HepG2 (cell line): ENCODE data around the gene REEP6. TPM values are rescaled to one million over a fixed set of nuclear protein-coding genes. Genes with fewer than 3 reads are reported as not detected.

Experiments used
- KAT2B ChIP-seq: fragments of 150-350 bp; IDR thresholded peaks from 2 replicates; pipeline ENCODE4 v1.6.1; 2014; ENCODE audit warnings: low read depth, low read length, borderline replicate concordance
- ZNF558 ChIP-seq: sonication (generic); formaldehyde crosslinking; IDR thresholded peaks from 2 replicates; pipeline ENCODE4 v1.9.0; 2022; ENCODE audit warnings: mild to moderate bottlenecking, missing genetic modification reagents, borderline replicate concordance
- ZNF703 ChIP-seq: sonication (generic); formaldehyde crosslinking; IDR thresholded peaks from 2 replicates; pipeline ENCODE4 v1.5.1; 2020; ENCODE audit warnings: missing genetic modification reagents, mild to moderate bottlenecking, moderate library complexity, borderline replicate concordance
- ZNF746 ChIP-seq: sonication (generic); formaldehyde crosslinking; IDR thresholded peaks from 2 replicates; pipeline ENCODE4 v1.8.0; 2022; ENCODE audit warnings: mild to moderate bottlenecking, missing genetic modification reagents
- polyA plus RNA-seq, 8 experiments: library from polyadenylated mRNA; depleted of rRNA in 3 of 8; stranded (reverse) in 7 of 8; unstranded in 1 of 8; fragments of >200 nt; fragmentation: Illumina TruSeq in 4 of 8; extraction: Trizol in 4 of 8; gene quantifications; 2 replicates each; pipeline versions ENCODE4 v1.2.1 to v1.2.3, GENCODE V29; 2011 to 2016; ENCODE audit warnings: low read depth in 4 of 8, missing spikeins in 1 of 8, mixed read lengths in 1 of 8; ENCODE audit not compliant: insufficient read depth in 1 of 8
- total RNA-seq, 5 experiments: library from RNA; depleted of rRNA; stranded (reverse); fragments of >200 nt; fragmentation: Illumina TruSeq; extraction: Trizol; gene quantifications; 2 replicates each; pipeline ENCODE4 v1.2.3, GENCODE V29; 2016; ENCODE audit warnings: low read depth in 1 of 5
- TF ChIP-seq, protein P1 (sequence below): sonication (generic); formaldehyde crosslinking; IDR thresholded peaks from 2 replicates; pipeline ENCODE4 v1.5.1; 2020; ENCODE audit warnings: mild to moderate bottlenecking, missing genetic modification reagents, moderate library complexity
- TF ChIP-seq, protein P2 (sequence below): IDR thresholded peaks from 2 replicates; pipeline ENCODE4 v1.6.1; 2016
- TF ChIP-seq, protein P3 (sequence below), 2 experiments: fragments of 450-650 bp in 1 of 2; sonication (generic) in 1 of 2; formaldehyde crosslinking in 1 of 2; IDR thresholded peaks; 2 replicates each; pipeline versions ENCODE4 v1.6.1 to v1.8.0; 2016 to 2022; ENCODE audit warnings: antibody characterized with exemption in 1 of 2, mild to moderate bottlenecking in 1 of 2, missing genetic modification reagents in 1 of 2
- TF ChIP-seq, protein P4 (sequence below): sonication (generic); formaldehyde crosslinking; IDR thresholded peaks from 2 replicates; pipeline ENCODE4 v1.4.0; 2020; ENCODE audit warnings: mild to moderate bottlenecking, missing genetic modification reagents
- TF ChIP-seq, protein P5 (sequence below): sonication (generic); formaldehyde crosslinking; conservative IDR thresholded peaks from 2 replicates; pipeline ENCODE4 v1.5.0; 2020; ENCODE audit warnings: missing genetic modification reagents

The REEP6 gene
- total and polyA plus RNA-seq, 2 of the 13 experiments (the other 11 are each of a cell fraction or from before 2014, with no cell fraction given) = 10.0 to 28.8 TPM

DNA sequence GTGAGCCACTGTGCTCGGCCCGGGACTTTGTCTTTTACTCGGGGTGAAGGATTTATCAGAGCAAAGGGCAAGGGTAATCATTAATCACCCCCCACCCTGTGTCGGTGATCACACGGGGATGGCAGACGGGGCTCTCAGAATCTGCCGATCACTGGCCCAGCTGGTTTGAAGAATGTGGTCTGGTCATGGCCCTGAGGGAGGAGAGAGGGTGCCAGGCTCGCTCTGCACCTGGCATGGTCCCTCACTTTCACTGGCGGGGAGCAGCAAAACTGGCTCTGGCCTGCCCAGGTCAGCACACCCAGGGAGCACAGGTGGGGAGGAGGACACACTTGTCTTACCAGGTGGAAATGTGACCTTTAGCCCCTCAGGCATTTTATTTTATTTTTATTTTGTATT lies 10.2 kb downstream of the REEP6 start (continued):
- TF ChIP-seq, protein P1, sequence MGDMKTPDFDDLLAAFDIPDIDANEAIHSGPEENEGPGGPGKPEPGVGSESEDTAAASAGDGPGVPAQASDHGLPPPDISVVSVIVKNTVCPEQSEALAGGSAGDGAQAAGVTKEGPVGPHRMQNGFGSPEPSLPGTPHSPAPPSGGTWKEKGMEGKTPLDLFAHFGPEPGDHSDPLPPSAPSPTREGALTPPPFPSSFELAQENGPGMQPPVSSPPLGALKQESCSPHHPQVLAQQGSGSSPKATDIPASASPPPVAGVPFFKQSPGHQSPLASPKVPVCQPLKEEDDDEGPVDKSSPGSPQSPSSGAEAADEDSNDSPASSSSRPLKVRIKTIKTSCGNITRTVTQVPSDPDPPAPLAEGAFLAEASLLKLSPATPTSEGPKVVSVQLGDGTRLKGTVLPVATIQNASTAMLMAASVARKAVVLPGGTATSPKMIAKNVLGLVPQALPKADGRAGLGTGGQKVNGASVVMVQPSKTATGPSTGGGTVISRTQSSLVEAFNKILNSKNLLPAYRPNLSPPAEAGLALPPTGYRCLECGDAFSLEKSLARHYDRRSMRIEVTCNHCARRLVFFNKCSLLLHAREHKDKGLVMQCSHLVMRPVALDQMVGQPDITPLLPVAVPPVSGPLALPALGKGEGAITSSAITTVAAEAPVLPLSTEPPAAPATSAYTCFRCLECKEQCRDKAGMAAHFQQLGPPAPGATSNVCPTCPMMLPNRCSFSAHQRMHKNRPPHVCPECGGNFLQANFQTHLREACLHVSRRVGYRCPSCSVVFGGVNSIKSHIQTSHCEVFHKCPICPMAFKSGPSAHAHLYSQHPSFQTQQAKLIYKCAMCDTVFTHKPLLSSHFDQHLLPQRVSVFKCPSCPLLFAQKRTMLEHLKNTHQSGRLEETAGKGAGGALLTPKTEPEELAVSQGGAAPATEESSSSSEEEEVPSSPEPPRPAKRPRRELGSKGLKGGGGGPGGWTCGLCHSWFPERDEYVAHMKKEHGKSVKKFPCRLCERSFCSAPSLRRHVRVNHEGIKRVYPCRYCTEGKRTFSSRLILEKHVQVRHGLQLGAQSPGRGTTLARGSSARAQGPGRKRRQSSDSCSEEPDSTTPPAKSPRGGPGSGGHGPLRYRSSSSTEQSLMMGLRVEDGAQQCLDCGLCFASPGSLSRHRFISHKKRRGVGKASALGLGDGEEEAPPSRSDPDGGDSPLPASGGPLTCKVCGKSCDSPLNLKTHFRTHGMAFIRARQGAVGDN (CRISPR knock-in tag) = peak; percentile 26; the same call in 1 of the 2 replicates
- TF ChIP-seq KAT2B = no peak
- TF ChIP-seq, protein P2, sequence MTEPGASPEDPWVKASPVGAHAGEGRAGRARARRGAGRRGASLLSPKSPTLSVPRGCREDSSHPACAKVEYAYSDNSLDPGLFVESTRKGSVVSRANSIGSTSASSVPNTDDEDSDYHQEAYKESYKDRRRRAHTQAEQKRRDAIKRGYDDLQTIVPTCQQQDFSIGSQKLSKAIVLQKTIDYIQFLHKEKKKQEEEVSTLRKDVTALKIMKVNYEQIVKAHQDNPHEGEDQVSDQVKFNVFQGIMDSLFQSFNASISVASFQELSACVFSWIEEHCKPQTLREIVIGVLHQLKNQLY (CRISPR knock-in tag) = no peak
- TF ChIP-seq, protein P3, sequence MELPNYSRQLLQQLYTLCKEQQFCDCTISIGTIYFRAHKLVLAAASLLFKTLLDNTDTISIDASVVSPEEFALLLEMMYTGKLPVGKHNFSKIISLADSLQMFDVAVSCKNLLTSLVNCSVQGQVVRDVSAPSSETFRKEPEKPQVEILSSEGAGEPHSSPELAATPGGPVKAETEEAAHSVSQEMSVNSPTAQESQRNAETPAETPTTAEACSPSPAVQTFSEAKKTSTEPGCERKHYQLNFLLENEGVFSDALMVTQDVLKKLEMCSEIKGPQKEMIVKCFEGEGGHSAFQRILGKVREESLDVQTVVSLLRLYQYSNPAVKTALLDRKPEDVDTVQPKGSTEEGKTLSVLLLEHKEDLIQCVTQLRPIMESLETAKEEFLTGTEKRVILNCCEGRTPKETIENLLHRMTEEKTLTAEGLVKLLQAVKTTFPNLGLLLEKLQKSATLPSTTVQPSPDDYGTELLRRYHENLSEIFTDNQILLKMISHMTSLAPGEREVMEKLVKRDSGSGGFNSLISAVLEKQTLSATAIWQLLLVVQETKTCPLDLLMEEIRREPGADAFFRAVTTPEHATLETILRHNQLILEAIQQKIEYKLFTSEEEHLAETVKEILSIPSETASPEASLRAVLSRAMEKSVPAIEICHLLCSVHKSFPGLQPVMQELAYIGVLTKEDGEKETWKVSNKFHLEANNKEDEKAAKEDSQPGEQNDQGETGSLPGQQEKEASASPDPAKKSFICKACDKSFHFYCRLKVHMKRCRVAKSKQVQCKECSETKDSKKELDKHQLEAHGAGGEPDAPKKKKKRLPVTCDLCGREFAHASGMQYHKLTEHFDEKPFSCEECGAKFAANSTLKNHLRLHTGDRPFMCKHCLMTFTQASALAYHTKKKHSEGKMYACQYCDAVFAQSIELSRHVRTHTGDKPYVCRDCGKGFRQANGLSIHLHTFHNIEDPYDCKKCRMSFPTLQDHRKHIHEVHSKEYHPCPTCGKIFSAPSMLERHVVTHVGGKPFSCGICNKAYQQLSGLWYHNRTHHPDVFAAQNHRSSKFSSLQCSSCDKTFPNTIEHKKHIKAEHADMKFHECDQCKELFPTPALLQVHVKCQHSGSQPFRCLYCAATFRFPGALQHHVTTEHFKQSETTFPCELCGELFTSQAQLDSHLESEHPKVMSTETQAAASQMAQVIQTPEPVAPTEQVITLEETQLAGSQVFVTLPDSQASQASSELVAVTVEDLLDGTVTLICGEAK (IDR thresholded peaks at IDR 0.05) = no peak
- TF ChIP-seq, protein P3 (CRISPR knock-in tag; IDR thresholded peaks at IDR 0.05) = 0 out of 2 replicates have a peak, but pooled peaks have one; percentile 12
- TF ChIP-seq ZNF746 (CRISPR knock-in tag) = no peak
- TF ChIP-seq ZNF703 (CRISPR knock-in tag) = no peak
- TF ChIP-seq ZNF558 = no peak
- TF ChIP-seq, protein P4, sequence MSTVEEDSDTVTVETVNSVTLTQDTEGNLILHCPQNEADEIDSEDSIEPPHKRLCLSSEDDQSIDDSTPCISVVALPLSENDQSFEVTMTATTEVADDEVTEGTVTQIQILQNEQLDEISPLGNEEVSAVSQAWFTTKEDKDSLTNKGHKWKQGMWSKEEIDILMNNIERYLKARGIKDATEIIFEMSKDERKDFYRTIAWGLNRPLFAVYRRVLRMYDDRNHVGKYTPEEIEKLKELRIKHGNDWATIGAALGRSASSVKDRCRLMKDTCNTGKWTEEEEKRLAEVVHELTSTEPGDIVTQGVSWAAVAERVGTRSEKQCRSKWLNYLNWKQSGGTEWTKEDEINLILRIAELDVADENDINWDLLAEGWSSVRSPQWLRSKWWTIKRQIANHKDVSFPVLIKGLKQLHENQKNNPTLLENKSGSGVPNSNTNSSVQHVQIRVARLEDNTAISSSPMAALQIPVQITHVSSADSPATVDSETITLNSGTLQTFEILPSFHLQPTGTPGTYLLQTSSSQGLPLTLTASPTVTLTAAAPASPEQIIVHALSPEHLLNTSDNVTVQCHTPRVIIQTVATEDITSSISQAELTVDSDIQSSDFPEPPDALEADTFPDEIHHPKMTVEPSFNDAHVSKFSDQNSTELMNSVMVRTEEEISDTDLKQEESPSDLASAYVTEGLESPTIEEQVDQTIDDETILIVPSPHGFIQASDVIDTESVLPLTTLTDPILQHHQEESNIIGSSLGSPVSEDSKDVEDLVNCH (CRISPR knock-in tag) = no peak
- TF ChIP-seq, protein P5, sequence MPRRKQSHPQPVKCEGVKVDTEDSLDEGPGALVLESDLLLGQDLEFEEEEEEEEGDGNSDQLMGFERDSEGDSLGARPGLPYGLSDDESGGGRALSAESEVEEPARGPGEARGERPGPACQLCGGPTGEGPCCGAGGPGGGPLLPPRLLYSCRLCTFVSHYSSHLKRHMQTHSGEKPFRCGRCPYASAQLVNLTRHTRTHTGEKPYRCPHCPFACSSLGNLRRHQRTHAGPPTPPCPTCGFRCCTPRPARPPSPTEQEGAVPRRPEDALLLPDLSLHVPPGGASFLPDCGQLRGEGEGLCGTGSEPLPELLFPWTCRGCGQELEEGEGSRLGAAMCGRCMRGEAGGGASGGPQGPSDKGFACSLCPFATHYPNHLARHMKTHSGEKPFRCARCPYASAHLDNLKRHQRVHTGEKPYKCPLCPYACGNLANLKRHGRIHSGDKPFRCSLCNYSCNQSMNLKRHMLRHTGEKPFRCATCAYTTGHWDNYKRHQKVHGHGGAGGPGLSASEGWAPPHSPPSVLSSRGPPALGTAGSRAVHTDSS (CRISPR knock-in tag) = no peak
